Mesothelial cell of epicardium (in vitro differentiated cells): ENCODE data around the gene RSRC1. TPM values are rescaled to one million over a fixed set of nuclear protein-coding genes. Genes with fewer than 3 reads are reported as not detected.
"Not testable (repeated sequence)": the region's sequence is repeated elsewhere in the genome, so short reads cannot be mapped to it uniquely, and the experiment has no call there.

Source experiments
- DNase-seq, 2 experiments: peaks; one replicate each; pipeline ENCODE4 v3.0.0; 2021; ENCODE audit warnings: low spot score in 2 of 2; ENCODE audit not compliant: unreplicated experiment in 2 of 2
- H3K27ac Mint-ChIP-seq: 2 replicates; pipeline ENCODE4 v1.8.0; 2021; ENCODE audit warnings: mixed read lengths
- H3K27me3 Mint-ChIP-seq: 2 replicates; pipeline ENCODE4 v1.8.0; 2021; ENCODE audit warnings: low read depth, mixed read lengths
- H3K36me3 Mint-ChIP-seq: 2 replicates; pipeline ENCODE4 v1.8.0; 2021; ENCODE audit warnings: mixed read lengths
- H3K4me1 Mint-ChIP-seq: 2 replicates; pipeline ENCODE4 v1.8.0; 2021; ENCODE audit warnings: mixed read lengths
- H3K4me3 Mint-ChIP-seq: 2 replicates; pipeline ENCODE4 v1.8.0; 2021; ENCODE audit warnings: mild to moderate bottlenecking, moderate library complexity, mixed read lengths
- H3K9me3 Mint-ChIP-seq: 2 replicates; pipeline ENCODE4 v1.8.0; 2021; ENCODE audit warnings: mixed read lengths
- total RNA-seq: library from RNA; stranded (reverse); gene quantifications from 3 replicates; pipeline ENCODE4 v1.2.1, GENCODE V29; 2021
- TF ChIP-seq, protein P1 (sequence below): fragments of 200-600 bp; sonication (generic); IDR thresholded peaks from one replicate; pipeline ENCODE4 v1.5.0; 2021; ENCODE audit warnings: antibody characterized with exemption; ENCODE audit not compliant: unreplicated experiment

The RSRC1 gene
- total RNA-seq, 1 donor from 2014 or later = 34.9 TPM

DNA sequence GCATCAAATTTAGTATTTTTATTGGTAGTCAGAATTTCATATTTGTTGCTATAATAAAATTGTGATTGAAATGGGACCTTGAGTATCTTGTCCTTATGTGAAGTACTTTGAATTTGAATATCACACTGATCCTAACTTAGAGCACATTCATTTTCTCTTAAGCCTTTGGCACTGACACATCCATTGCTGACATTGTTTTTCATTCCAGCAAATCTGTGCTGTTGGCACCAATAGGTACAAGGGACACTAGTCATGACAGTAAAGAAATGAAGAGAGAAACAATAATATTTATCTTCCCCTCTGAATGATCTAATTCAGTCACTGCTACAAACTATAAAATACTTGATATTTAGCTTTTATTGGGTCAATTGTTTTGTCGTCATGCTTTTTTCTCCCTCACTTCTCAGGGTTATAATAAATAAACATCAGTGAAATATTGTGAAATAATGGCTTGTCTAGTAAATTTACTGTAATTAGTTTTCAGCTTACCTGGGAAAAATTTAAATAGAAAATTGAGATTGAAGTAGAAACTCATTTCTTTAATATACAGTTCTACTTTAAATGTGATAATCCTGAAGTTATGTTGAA is 294.3 kb downstream of the RSRC1 start:
- TF ChIP-seq, protein P1, sequence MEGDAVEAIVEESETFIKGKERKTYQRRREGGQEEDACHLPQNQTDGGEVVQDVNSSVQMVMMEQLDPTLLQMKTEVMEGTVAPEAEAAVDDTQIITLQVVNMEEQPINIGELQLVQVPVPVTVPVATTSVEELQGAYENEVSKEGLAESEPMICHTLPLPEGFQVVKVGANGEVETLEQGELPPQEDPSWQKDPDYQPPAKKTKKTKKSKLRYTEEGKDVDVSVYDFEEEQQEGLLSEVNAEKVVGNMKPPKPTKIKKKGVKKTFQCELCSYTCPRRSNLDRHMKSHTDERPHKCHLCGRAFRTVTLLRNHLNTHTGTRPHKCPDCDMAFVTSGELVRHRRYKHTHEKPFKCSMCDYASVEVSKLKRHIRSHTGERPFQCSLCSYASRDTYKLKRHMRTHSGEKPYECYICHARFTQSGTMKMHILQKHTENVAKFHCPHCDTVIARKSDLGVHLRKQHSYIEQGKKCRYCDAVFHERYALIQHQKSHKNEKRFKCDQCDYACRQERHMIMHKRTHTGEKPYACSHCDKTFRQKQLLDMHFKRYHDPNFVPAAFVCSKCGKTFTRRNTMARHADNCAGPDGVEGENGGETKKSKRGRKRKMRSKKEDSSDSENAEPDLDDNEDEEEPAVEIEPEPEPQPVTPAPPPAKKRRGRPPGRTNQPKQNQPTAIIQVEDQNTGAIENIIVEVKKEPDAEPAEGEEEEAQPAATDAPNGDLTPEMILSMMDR = no peak
- Mint-ChIP-seq H3K36me3 (no peaks in the 10 kb centered on the region), H3K4me1 (peaks cover 4% of the 10 kb centered on the region)

DNA sequence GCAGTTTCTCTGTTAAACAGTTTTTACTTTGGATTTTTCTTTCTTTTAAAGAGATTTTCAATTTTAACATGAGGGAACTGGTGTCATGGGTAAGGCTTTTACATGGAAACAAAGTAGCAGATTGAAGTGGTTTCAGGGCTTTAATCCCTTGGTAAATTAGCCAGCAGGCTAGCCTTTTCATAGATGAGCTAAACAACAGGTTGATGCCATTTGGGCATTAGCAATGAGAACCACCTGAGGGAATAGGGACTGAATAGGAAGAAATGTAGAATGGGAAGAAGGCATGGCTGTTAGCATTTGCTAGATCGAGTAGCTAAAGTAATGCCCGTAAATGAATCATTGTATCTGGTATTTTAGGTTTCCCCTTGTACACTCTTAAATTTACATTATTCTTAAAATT is 295.6 kb downstream of the RSRC1 start:
- no peaks in the 10 kb centered on the region for H3K9me3 Mint-ChIP-seq
- H3K4me1 Mint-ChIP-seq = peaks cover 4% of the 10 kb centered on the region
- no peaks in the 10 kb centered on the region for H3K36me3 Mint-ChIP-seq
- H3K4me3 Mint-ChIP-seq = no peak overlapping the region
- no peak for DNase-seq
- no peaks in the 10 kb centered on the region for H3K27me3 Mint-ChIP-seq
- TF ChIP-seq, protein P1 = no peak
- H3K27ac Mint-ChIP-seq = no peak overlapping the region

More for the DNA sequence above, 294.3 kb downstream of the RSRC1 start:
- Mint-ChIP-seq H3K27ac (no peak overlapping the region), H3K4me3 (no peak overlapping the region), H3K9me3 (no peaks in the 10 kb centered on the region), H3K27me3 (no peaks in the 10 kb centered on the region)
- no peak for DNase-seq

DNA sequence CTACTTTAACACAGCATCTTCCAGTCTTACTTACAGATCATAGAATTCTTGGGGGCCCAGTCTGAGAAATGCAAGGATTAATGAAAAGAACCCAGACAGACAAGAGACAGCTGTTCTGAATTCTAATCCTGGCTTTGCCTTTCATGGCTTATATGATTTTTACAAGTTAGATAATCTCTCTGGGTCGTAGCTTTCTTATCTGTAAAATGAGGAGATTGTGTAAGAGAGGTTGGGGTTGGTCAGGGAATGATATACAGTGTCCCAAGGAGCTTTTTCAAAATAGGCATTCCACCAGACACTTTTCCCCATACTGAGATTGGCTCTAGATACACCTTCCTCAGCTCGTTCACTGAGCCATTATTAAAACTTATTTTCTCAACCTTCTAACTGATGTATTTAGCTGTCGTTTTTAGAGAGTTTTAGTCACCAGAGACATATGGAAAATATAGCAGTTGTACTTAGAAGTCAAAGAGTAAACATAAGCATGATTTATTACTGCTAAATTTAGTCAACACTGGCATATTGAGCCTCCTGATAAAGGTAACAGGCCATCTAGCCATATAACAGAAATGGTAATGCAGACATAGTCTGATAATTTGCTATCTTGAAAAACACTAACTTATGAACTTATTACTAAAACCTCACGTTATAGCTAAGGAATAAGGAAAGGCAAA is 298.1 kb downstream of the RSRC1 start:
- TF ChIP-seq, protein P1 = no peak
- peaks cover 4% of the 10 kb centered on the region for H3K4me1 Mint-ChIP-seq
- H3K36me3 Mint-ChIP-seq = peaks cover 4% of the 10 kb centered on the region
- H3K4me3 Mint-ChIP-seq = no peak overlapping the region
- no peak for DNase-seq
- peaks cover 5% of the 10 kb centered on the region for H3K9me3 Mint-ChIP-seq
- H3K27ac Mint-ChIP-seq = no peak overlapping the region
- no peaks in the 10 kb centered on the region for H3K27me3 Mint-ChIP-seq

DNA sequence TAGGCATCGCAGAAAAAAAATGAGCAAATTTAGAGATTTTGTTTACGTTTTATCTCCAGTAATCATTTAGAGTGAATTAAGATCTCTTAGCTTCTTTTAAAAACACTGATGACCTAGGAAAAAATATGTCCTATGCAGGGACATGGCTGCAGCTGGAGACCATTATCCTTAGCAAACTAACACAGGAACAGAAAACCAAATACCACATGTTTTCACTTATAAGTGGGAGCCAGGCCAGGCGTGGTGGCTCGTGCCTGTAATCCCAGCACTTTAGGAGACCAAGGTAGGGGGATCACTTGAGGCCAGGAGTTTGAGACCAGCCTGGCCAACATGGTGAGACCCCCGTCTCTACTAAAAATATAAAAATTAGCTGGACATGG is 298.6 kb downstream of the RSRC1 start:
- not testable (repeated sequence) for H3K36me3 Mint-ChIP-seq, DNase-seq, H3K4me1 Mint-ChIP-seq, H3K4me3 Mint-ChIP-seq, H3K27ac Mint-ChIP-seq, H3K27me3 Mint-ChIP-seq
- H3K9me3 Mint-ChIP-seq = peaks cover 11% of the 10 kb centered on the region

DNA sequence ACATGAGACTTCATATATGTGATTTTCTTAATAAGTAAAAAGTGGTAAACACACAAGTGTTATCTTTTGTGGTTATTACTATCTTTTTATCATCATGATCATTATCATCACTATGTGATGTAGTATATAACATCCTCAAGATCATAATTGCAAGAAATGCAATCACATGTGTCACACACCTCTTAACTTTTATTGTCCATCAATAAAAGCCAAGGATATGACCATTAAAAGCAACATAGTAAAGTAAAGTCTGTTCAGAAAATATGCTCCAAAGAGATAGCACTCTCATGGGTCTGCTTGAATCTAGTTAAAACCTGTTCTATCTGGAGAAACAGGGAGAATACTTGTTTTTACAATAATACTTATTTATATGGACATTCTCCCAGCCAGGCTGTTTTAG is 308.1 kb downstream of the RSRC1 start:
- no peak for DNase-seq
- Mint-ChIP-seq H3K4me3 (no peak overlapping the region), H3K27me3 (no peaks in the 10 kb centered on the region), H3K9me3 (peaks cover 9% of the 10 kb centered on the region), H3K36me3 (peaks cover 6% of the 10 kb centered on the region), H3K27ac (no peak overlapping the region), H3K4me1 (no peaks in the 10 kb centered on the region)
- TF ChIP-seq, protein P1 = no peak

DNA sequence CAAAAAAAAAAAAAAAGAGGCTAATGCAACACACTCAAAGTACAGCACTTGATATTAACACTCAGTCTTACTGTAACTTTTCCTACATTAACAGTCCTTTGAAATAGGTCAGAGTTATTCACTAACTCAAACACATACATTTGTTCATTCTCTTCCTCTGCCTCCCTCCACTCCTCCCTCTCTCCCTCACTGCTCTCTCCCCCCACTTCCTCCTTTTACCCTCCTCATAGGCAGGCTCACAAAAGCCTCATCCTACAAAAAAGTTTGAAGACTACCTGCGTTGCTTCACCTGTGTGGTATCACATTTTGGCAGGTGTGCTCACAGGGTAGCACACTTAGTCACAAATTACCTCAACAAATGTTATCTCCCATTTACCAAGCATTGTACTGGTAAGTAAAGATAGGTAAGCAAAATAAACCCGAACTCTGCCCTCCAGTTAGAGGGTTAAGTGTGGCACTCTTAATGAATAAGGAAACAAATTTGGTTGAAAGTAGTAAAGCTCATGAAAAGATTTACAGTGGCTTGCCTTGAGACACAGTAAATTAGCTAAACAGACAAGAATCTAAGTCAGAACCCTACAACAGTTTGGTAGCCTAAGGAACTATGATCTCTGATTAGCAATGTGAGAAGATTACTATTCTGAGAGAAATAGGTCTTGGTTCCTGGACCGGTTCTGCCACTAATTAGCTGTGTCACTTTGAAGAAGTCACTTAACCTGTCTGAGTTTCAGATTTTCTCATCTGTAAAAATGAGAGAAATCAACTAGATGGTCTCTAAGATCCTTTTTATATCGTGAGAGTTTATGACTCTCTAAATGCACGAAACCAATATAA is 310.1 kb downstream of the RSRC1 start:
- Mint-ChIP-seq H3K9me3 (peaks cover 4% of the 10 kb centered on the region), H3K4me1 (no peaks in the 10 kb centered on the region), H3K36me3 (no peaks in the 10 kb centered on the region), H3K27ac (no peak overlapping the region), H3K27me3 (no peaks in the 10 kb centered on the region), H3K4me3 (no peak overlapping the region)
- DNase-seq = no peak
- TF ChIP-seq, protein P1 = no peak
